ENCODE data around the gene PLEKHA7. TPM values are rescaled to one million over a fixed set of nuclear protein-coding genes. Genes with fewer than 3 reads are reported as not detected.

PLEKHA7 gene
- total and polyA plus RNA-seq, 2 of the 13 experiments (the other 11 are each of a cell fraction or from before 2014, with no cell fraction given), result 17.5 to 18.7 TPM

- no peak for TF ChIP-seq ZBTB26 (CRISPR knock-in tag; IDR thresholded peaks at IDR 0.05; ENCODE audit: borderline replicate concordance)
- no peak for TF ChIP-seq MEIS1 (CRISPR knock-in tag; IDR thresholded peaks at IDR 0.05; ENCODE audit: borderline replicate concordance)
- TF ChIP-seq TCF7 (IDR thresholded peaks at IDR 0.05; ENCODE audit: low read depth), result peak; percentile 31
- 0 out of 2 replicates have a peak, but pooled peaks have one; percentile 25 for TF ChIP-seq ZBTB25 (CRISPR knock-in tag; IDR thresholded peaks at IDR 0.05)
- 0 out of 2 replicates have a peak, but pooled peaks have one; percentile 15 for TF ChIP-seq MIXL1 (CRISPR knock-in tag; IDR thresholded peaks at IDR 0.05)
- TF ChIP-seq JARID2 (CRISPR knock-in tag; IDR thresholded peaks at IDR 0.05; ENCODE audit: insufficient replicate concordance), result no peak
- no peak for TF ChIP-seq ZNF292 (CRISPR knock-in tag; IDR thresholded peaks at IDR 0.05; ENCODE audit: borderline replicate concordance, low read depth)
- TF ChIP-seq HOXD1 (CRISPR knock-in tag; IDR thresholded peaks at IDR 0.05), result no peak
- TF ChIP-seq SIN3B (IDR thresholded peaks at IDR 0.05; ENCODE audit: low read length), result no peak
- TF ChIP-seq GTF3A (CRISPR knock-in tag; conservative IDR thresholded peaks at IDR 0.05), result 0 out of 2 replicates have a peak, but pooled peaks have one; percentile 33
- no peak for TF ChIP-seq FOXK2 (IDR thresholded peaks at IDR 0.05)
- peak; percentile 33; the same call in 1 of the 2 replicates for TF ChIP-seq FOXA3 (CRISPR knock-in tag; IDR thresholded peaks at IDR 0.05)
- peak; percentile 42 for TF ChIP-seq IKZF4 (CRISPR knock-in tag; IDR thresholded peaks at IDR 0.05; ENCODE audit: borderline replicate concordance, low read depth, not compliant biosample characterization)
- TF ChIP-seq HES4 (CRISPR knock-in tag; IDR thresholded peaks at IDR 0.05; ENCODE audit: borderline replicate concordance), result no peak
- no peak for TF ChIP-seq TBL1XR1 (IDR thresholded peaks at IDR 0.05; ENCODE audit: borderline replicate concordance, low read length, partially characterized antibody)
- no peak for TF ChIP-seq ZNF615 (CRISPR knock-in tag; IDR thresholded peaks at IDR 0.05; ENCODE audit: borderline replicate concordance)
- no peak for TF ChIP-seq ERF (CRISPR knock-in tag; IDR thresholded peaks at IDR 0.05)
- 0 out of 3 replicates have a peak, but pooled peaks have one; percentile 1 for TF ChIP-seq MXI1 (IDR thresholded peaks at IDR 0.05; ENCODE audit: borderline replicate concordance, low read depth, low read length)
- no peak for TF ChIP-seq WIZ (CRISPR knock-in tag; IDR thresholded peaks at IDR 0.05)
- no peak for TF ChIP-seq MAZ (IDR thresholded peaks at IDR 0.05; ENCODE audit: borderline replicate concordance, low read depth, low read length)
- TF ChIP-seq MAZ (CRISPR knock-in tag; IDR thresholded peaks at IDR 0.05; ENCODE audit: low read depth), result peak; percentile 1
- peak; percentile 43; the same call in 1 of the 2 replicates for TF ChIP-seq ZNF580 (CRISPR knock-in tag; IDR thresholded peaks at IDR 0.05; ENCODE audit: borderline replicate concordance, low read depth)
- no peak for TF ChIP-seq ATF2 (CRISPR knock-in tag; IDR thresholded peaks at IDR 0.05)
- TF ChIP-seq MTF2 (CRISPR knock-in tag; IDR thresholded peaks at IDR 0.05; ENCODE audit: borderline replicate concordance), result no peak
- TF ChIP-seq ZNF546 (CRISPR knock-in tag; conservative IDR thresholded peaks at IDR 0.05), result no peak
- TF ChIP-seq FOSL1 (CRISPR knock-in tag; IDR thresholded peaks at IDR 0.05; ENCODE audit: borderline replicate concordance), result no peak
- no peak for TF ChIP-seq ARNT (IDR thresholded peaks at IDR 0.05)
Measured at GRCh38 chr11:17014833-17015626, 816 bp upstream of the PLEKHA7 start (continued).
